H54 (cell line): Measurements from ENCODE around the gene SRGAP1.
"Not testable (repeated sequence)": the region's sequence is repeated elsewhere in the genome, so short reads cannot be mapped to it uniquely, and the experiment has no call there.

Source experiments
- DNase-seq: peaks from one replicate; pipeline ENCODE4 v3.0.0; 2011; ENCODE audit warnings: low spot score, mixed read lengths; ENCODE audit not compliant: insufficient read length
- FAIRE-seq: peaks from 3 replicates; lab custom pipeline; 2011; peaks lifted over from hg19 to GRCh38; lab: Jason Lieb, UNC
- POLR2A ChIP-seq: IDR thresholded peaks from 2 replicates; pipeline ENCODE4 v1.6.1; 2011; ENCODE audit warnings: low read depth, mild to moderate bottlenecking, low read length

Gene SRGAP1

GRCh38 chr12:64137117-64137516, 292.6 kb downstream of the SRGAP1 start:
- no peak for FAIRE-seq
- TF ChIP-seq POLR2A, result no peak
- no peak for DNase-seq

- FAIRE-seq (no peak), DNase-seq (no peak)
- no peak for TF ChIP-seq POLR2A
Measured at GRCh38 chr12:64139021-64139420, 294.5 kb downstream of the SRGAP1 start.

DNA sequence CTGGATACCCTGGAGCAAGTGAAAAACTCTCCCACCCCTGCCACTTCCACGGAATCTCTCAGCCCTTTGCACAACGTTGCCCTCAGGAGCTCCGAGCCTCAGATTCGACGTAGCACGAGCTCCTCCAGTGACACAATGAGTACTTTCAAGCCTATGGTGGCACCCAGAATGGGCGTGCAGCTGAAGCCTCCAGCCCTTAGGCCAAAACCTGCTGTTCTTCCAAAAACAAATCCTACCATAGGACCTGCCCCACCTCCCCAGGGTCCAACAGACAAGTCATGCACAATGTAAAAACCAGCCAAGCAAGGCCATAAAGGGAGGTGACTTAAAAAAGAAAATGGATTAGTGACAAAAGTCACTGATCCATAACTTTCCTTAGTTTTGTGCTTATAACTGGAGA, 297.9 kb downstream of the SRGAP1 start:
- no peak for TF ChIP-seq POLR2A
- FAIRE-seq (no peak), DNase-seq (no peak)

GRCh38 chr12:64142784-64143183, 298.3 kb downstream of the SRGAP1 start:
- no peak for FAIRE-seq
- TF ChIP-seq POLR2A, result no peak
- DNase-seq, result no peak

- no peak for FAIRE-seq
- no peak for TF ChIP-seq POLR2A
- DNase-seq, result no peak
Measured at GRCh38 chr12:64145226-64145625, 300.7 kb downstream of the SRGAP1 start.

DNA sequence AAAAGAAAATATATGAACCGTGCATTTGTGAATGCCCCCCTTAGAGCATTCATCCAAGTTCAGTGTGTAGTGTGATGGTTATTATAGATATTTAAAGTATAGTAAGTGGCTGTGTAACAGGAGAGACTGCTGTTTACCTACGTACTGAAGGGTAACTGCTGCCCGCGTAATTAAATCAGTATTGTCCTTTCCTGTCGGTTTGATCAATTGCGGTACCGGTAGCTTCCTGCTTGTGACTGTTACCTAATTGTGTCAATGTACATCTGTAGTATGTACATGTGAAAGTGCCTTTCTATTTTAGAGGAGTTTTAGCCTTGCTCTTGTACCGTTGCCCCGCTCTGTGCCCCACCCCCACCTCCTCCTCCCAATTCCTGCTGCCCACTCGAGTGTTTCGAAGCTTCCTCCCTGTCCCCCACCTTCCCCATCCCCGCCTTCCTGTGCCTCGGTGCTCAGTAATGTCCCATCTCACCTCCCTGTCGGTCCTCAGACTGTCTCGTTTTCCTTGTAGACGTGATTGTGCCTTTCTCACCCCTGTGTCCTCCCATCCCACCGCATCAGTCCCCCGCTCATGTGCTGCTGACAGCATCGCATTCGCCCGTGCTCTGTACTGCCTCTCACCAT, 302.6 kb downstream of the SRGAP1 start:
- no peak for FAIRE-seq
- TF ChIP-seq POLR2A, result no peak
- no peak for DNase-seq

GRCh38 chr12:64147875-64148274, 303.4 kb downstream of the SRGAP1 start:
- no peak for TF ChIP-seq POLR2A
- no peak for FAIRE-seq
- no peak for DNase-seq

DNA sequence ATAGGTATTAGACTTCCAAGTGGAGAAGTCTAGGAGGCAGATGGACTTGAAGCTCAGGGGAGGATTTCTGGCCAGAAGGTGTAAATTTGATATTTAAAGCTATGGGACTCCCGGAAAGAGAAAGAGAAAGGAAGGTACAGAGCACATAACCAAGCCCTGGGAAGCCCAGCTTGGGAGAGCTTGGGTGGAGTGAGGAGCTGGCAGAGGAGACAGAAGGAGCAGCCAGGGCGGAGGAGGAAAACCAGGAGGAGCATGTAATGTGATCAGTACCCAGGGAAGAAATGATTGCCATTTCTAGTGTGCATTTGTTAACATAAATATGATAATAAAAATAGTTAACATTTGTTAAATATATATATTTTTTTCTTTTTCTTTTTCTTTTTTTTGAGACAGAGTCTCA, 310.2 kb downstream of the SRGAP1 start:
- DNase-seq (no peak), FAIRE-seq (no peak)
- no peak for TF ChIP-seq POLR2A

- no peak for DNase-seq
- TF ChIP-seq POLR2A, result no peak
- no peak for FAIRE-seq
Measured at GRCh38 chr12:64157110-64157509, 312.6 kb downstream of the SRGAP1 start.

GRCh38 chr12:64160021-64160710, 315.7 kb downstream of the SRGAP1 start:
- no peak for TF ChIP-seq POLR2A
- DNase-seq, result no peak
- peak; percentile 91 for FAIRE-seq

DNA sequence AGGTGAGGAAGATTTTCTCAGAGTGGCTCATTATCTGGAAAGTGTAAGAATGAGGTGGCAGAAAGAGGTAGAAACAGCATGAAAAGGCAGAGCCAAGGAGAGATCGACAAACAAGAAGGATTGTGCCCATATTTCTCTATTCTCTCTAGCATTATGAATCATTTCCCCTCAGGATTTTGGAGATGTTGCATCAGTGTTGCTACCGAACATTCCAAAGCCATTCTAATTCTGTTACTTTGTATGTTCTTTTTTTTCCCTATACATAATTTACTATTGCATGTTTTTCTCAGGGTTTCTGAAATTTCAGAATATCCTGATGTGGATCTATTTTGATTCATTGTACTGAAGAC, 316.2 kb downstream of the SRGAP1 start:
- no peak for DNase-seq
- FAIRE-seq, result peak; percentile 95
- TF ChIP-seq POLR2A, result no peak

DNA sequence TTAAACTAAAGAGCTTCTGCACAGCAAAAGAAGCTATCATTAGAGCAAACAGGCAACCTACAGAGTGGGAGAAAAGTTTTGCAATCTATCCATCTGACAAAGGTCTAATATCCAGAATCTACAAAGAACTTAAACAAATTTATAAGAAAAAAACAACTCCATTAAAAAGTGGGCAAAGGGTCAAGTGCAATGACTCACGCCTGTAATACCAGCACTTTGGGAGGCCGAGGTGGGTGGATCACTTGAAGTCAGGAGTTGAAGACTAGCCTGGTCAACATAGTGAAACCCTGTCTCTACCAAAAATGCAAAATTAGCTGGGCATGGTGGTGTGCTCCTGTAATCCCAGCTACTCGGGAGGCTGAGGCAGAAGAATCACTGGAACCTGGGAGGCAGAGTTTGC, 322.1 kb downstream of the SRGAP1 start:
- DNase-seq, FAIRE-seq: not testable (repeated sequence)

- not testable (repeated sequence) for DNase-seq, FAIRE-seq
Measured at GRCh38 chr12:64167041-64167440, 322.5 kb downstream of the SRGAP1 start.

DNA sequence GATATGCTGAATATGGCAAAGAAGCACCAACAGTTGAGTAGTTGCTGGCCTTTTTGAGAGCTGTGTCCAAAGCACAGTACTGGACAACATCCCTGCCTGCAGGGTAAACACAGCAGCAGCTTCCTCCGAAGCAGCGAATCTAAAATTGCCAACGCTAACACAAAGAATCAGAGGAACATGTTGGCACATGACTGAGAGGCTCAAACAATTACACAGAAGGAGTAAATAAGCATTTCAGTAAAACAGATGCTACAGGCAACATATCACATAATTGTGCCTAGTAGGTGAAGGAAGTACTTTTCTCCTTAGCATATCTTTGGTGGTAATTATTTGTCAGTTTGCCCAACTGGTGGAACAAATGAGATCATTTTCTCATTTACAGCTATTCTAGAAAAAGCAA, 325.5 kb downstream of the SRGAP1 start:
- FAIRE-seq (no peak), DNase-seq (no peak)
- TF ChIP-seq POLR2A, result no peak

- no peak for TF ChIP-seq POLR2A
- DNase-seq (no peak), FAIRE-seq (no peak)
Measured at GRCh38 chr12:64170730-64171129, 326.2 kb downstream of the SRGAP1 start.
